Placental pericyte (primary cell): ENCODE data around the gene DGLUCY. TPM values are rescaled to one million over a fixed set of nuclear protein-coding genes. Genes with fewer than 3 reads are reported as not detected.

Experiments used
- small RNA-seq: library from RNA; depleted of rRNA; stranded (forward); fragments of <200 nt; gene quantifications from one replicate; pipeline ENCODE3, GENCODE V24; 2012; ENCODE audit warnings: low replicate concordance
- total RNA-seq: library from RNA; depleted of rRNA; stranded (reverse); fragments of >200 nt; gene quantifications from 2 replicates; pipeline ENCODE4 v1.2.3, GENCODE V29; 2012

The DGLUCY gene
- total RNA-seq = 33.3 and 38.2 TPM in 2 replicates

GRCh38 chr14:91113829-91114078 lies at the start of gene DGLUCY:
DGLUCY (plus strand) TSS chr14:91114073; CDS start chr14:91160295, 46,222 bp downstream.

GRCh38 chr14:91244501-91244901 lies 130.6 kb downstream of the DGLUCY start, which contains the start of gene GPR68:
GPR68 (minus strand) TSS chr14:91244704; CDS start chr14:91235050, 9,654 bp downstream.

Small RNA genes within 50 kb of the gene (small RNA-seq; reads per million reads assigned to genes)
- gene RNU7-30P (not detected), gene SNORA11B (61.0 reads per million, percentile 98 among the genes with 10 or more reads in this experiment)

Other genes starting within 250 kb of the DGLUCY start
- gene RPS6KA5, start 53.4 kb upstream of the DGLUCY start, total RNA-seq = 0.44 and 1.0 TPM in 2 replicates
- gene GPR68, start 130.6 kb downstream of the DGLUCY start, total RNA-seq = 6.1 and 26.9 TPM in 2 replicates